K562 (cell line): Measurements from ENCODE around the gene KIAA0513. TPM values are rescaled to one million over a fixed set of nuclear protein-coding genes. Genes with fewer than 3 reads are reported as not detected.

ENCODE experiments used
- AFF4 ChIP-seq: sonication (generic); formaldehyde crosslinking; IDR thresholded peaks from 2 replicates; pipeline ENCODE4 v1.8.0; 2023; ENCODE audit warnings: mild to moderate bottlenecking, missing genetic modification reagents
- LEF1 ChIP-seq: fragments of 450-650 bp; IDR thresholded peaks from 2 replicates; pipeline ENCODE4 v1.6.1; 2016; ENCODE audit warnings: mild to moderate bottlenecking
- NFIC ChIP-seq: fragments of 450-650 bp; IDR thresholded peaks from 2 replicates; pipeline ENCODE4 v1.6.1; 2017; ENCODE audit warnings: mild to moderate bottlenecking, inconsistent platforms
- REST ChIP-seq, 2 experiments: fragments of 450-650 bp; formaldehyde crosslinking in 1 of 2; IDR thresholded peaks; 2 replicates each; pipeline versions ENCODE4 v1.4.0 to v1.6.1; 2014 to 2020; ENCODE audit warnings: mild to moderate bottlenecking in 2 of 2, borderline replicate concordance in 1 of 2, low read depth in 1 of 2
- polyA plus RNA-seq, 8 experiments: library from polyadenylated mRNA; depleted of rRNA in 4 of 8; stranded (reverse) in 5 of 8; unstranded in 3 of 8; fragments of >200 nt; fragmentation: Nextera tagmentation in 2 of 8; fragmentation: Illumina TruSeq in 1 of 8; extraction: Ambion mirVana in 2 of 8; extraction: Trizol in 1 of 8; gene quantifications; 2 replicates each; pipeline versions ENCODE4 v1.2.1 to v1.2.3, GENCODE V29; 2011 to 2014; ENCODE audit warnings: inconsistent platforms in 1 of 8, missing spikeins in 1 of 8
- total RNA-seq, 7 experiments: library from RNA; depleted of rRNA in 6 of 7; stranded (reverse); fragments of >200 nt in 6 of 7; fragmentation: Illumina TruSeq in 2 of 7; extraction: Trizol in 2 of 7; gene quantifications; 2 replicates each; pipeline versions ENCODE4 v1.2.1 to v1.2.3, GENCODE V29; 2011 to 2021; ENCODE audit warnings: low replicate concordance in 1 of 7

Gene KIAA0513
- total and polyA plus RNA-seq, 9 of the 15 experiments (the other 6 are each of a cell fraction or from before 2014, with no cell fraction given): 0.18 to 13.7 (median 10.2) TPM

DNA sequence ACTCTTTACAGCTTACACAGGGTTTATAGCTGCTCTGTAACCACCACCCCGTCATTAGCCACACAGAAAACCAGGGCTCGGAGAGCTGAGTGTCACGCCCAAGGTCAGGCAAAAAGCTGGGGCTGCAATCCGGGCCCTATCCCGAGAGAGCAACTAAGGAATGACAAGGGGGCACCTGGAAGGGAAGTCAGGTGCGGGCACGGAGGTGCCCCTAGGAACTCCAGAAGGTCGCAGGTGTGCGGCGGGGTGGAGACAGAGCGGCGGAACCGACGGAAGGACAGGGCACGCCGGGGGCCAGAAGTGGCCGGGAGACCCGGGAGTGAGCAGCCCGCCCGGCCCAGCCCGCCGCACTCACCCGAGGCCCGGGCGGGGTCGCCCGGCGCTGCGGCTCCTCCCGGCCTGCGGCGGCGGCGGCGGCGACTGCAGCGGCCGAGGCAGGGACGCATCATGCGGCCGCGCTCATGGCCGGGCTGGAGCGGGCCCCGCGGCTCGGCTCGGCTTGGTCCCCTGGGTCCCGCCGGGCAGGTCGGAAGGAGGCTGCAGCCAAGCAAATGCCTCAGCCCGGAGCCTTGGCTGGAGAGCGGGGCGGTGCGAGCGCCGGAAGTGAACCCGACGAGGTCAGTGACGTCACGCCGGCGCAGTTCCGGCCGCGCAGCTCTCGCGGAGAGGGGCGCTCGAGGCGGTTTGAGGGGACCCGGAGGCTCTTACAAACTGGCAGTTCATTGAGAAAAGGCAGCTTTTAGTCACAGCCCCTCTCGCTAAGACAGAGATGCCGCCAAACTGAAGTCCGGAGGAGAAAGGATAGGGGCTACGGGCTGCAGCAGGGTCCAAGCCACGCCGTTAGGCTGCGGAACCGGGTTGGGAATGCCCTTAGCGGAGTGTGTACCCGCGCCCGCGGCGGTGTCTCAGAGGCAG is 16.4 kb upstream of the KIAA0513 start, which contains the start of gene ZDHHC7 (continued):
- TF ChIP-seq REST (IDR thresholded peaks at IDR 0.05; ENCODE audit: borderline replicate concordance): no peak
- peak; percentile 38; the same call in 1 of the 2 replicates for TF ChIP-seq REST (CRISPR knock-in tag; IDR thresholded peaks at IDR 0.05; ENCODE audit: low read depth)
- TF ChIP-seq LEF1: 0 out of 2 replicates have a peak, but pooled peaks have one; percentile 12
- 0 out of 2 replicates have a peak, but pooled peaks have one; percentile 3 for TF ChIP-seq AFF4 (CRISPR knock-in tag)
- peak; percentile 46; the same call in 1 of the 2 replicates for TF ChIP-seq NFIC
